GM18868 (cell line): ENCODE measurements around the gene PRSS22.
"Not testable (repeated sequence)": the region's sequence is repeated elsewhere in the genome, so short reads cannot be mapped to it uniquely, and the experiment has no call there.

Experiments used
- ATAC-seq: cut with Tn5 transposase; IDR thresholded peaks from one replicate; pipeline ENCODE4 v1.9.1; 2021; ENCODE audit warnings: mild to moderate bottlenecking, moderate library complexity; ENCODE audit not compliant: unreplicated experiment

Gene PRSS22, protein sequence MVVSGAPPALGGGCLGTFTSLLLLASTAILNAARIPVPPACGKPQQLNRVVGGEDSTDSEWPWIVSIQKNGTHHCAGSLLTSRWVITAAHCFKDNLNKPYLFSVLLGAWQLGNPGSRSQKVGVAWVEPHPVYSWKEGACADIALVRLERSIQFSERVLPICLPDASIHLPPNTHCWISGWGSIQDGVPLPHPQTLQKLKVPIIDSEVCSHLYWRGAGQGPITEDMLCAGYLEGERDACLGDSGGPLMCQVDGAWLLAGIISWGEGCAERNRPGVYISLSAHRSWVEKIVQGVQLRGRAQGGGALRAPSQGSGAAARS

DNA sequence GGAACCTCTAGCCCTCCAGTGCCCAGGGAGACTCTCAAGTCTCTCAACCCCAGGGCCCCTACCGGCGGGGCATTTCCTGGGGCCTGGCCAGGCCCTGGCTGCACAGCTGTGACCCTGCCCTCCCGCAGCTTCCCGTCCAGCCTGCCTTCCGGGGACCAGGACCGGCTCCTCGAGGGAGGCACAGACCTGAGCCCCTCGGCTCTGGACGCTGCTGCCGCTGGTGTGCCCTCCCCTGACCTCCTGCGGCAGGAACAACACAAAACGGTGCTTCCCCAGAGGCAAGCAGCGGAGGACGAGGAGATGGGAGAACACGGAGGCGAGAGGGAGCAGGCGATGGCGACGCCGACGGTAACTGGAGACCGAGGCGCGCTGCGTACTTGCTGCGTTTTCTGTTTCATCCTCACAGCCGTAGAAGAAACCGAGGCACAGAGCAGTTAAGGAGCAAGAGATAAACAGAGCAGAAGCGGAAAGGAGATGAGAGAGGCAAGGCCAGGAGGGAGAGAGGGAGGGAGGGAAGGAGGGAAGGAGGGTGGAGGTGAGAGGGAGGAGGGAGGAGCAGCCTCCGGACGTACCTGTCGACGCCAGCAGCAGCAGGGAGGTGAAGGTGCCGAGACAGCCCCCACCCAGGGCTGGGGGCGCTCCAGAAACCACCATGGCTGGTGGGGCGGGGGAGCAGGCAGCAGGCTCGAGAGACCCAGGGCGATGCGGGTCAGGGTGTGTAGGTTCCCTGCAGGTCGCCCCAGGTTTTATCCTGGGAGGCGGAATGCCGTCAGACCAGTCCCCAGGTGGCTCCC lies at the start of gene PRSS22:
PRSS22 (minus strand) TSS at position 720 of the 794 bp plus-strand sequence; CDS start at position 654, 66 bp downstream.
- ATAC-seq, result no peak

DNA sequence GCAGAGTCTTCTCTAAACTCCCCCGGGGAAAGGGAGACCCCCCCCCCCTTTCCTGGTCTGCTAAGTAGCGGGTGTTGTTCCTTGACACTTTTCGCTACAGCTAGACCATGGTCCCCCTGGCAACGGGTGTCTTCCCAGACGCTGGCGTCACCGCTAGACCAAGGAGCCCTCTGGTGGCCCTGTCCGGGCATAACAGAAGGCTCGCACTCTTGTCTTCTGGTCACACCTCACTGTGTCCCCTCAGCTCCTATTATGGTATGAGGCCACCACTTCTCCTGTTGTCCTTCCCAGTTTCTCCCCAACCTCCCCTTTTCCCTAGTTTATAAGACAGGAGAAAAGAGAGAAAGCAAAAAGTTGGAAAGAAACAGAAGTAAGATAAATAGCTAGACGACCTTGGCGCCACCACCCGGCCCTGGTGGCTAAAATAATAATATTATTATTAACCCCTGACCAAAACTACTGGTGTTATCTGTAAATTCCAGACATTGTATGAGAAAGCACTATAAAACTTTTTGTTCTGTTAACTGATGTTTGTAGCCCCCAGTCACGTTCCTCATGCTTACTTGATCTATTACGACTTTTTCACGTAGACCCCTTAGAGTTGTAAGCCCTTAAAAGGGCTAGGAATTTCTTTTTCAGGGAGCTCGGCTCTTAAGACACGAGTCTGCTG lies 49.2 kb upstream of the PRSS22 start:
- not testable (repeated sequence) for ATAC-seq

DNA sequence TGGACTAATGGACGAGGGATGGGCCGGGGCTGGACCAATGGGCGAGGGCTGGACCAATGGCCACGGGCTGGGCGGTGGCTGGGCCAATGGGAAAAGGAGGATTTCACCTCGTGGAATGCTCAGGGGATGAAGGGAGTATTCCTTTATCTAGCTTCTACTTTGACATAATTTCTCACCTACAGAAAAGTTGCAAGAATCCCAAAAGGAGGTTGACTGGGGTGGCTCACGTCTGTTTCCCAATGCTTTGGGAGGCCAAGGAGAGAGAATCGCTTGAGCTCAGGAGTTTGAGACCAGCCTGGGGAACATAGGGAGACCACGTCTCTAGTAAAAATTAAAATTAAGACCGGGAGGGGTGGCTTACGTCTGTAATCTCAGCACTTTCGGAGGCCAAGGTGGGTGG lies 48.0 kb upstream of the PRSS22 start:
- ATAC-seq, result no peak

DNA sequence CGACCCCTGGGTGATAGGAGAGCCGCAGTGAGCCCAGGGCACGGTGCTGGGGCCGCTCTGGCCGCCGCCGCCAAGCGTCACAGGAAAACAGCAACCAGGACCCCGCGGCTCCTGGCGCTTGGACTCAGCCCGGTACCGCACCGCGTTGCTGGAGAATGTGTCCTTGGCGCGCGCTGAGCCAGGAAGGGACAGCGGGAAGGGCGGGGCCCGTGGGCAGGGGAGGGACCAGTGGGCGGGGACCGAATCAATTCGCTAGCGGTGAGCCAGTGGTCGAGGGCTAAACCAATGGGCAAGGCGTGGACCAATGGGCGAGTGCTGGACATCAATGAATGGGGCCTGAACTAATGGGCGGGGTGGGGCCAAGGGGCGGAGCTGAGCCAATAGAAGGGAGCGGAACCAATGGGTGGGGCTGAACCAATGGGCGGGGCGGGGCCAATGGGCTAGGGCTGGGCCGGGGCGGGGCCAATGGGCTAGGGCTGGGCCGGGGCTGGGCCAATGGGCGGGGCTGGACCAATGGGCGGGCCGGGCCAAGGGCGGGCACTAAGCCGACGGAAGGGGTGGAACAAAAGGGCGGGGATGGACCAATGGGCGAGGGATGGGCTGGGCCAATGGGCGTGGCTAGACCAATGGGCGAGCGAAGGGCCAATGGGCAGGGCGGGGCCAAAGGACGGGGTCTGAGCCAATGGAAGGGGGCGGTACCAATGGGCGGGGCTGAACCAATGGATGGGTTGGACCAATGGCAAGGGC lies 47.4 kb upstream of the PRSS22 start:
- ATAC-seq, result peak; percentile 76

DNA sequence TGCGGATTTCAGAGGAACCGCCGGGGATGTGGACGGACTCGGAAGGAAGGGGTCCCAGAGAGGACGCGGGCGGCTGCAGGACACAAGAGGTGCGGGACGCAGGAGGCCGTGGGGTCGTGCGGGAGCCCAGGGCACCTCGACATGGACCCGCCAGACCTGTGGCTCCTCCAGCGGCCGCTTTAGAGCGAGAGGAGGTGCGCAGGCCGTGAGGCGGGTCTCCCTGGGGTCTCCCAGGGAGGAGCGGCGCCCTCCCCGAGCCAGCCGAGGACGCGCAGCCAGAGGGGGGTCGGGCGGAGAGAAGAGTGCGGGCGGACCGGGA lies 46.9 kb upstream of the PRSS22 start:
- ATAC-seq, result no peak

DNA sequence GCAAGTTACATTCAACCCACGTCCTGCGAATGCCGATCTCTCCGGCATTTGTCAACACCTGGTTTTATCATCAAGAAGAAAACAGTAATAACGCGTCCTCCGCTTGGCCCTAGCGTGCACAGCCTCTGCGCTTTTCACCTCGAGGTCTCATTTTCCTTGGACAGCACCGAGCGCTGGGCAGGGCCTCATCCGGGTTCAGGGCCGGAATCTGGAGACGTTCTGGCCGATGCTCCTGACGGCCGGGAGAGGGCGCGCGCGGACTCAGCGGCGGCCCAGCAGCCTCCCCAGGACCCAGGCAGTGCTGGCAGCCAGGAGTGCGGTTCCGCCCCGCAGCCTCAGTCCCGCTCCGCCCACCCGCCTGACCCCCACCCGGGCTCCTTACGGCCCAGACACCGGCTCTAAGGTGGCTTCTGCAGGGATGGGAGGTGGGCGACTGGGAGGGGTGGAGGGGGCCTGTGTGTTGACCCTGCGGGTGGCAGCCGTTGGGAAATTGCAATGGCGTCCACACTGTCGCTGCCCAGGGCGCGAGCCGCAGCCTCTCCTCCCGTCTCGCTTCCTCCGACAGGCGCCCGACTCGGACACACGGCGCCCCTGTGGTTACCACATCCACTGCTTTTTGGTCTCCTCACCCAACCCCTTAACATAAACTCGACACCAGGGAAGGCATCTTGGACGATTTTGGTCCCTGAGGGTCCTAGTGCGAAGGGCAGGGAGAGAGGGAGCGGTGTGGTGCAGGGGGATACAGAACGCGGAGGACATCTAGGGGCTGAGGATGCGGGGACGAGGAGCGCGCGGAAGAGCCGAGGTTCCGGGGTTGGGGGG lies 46.3 kb upstream of the PRSS22 start:
- ATAC-seq, result peak; percentile 50

DNA sequence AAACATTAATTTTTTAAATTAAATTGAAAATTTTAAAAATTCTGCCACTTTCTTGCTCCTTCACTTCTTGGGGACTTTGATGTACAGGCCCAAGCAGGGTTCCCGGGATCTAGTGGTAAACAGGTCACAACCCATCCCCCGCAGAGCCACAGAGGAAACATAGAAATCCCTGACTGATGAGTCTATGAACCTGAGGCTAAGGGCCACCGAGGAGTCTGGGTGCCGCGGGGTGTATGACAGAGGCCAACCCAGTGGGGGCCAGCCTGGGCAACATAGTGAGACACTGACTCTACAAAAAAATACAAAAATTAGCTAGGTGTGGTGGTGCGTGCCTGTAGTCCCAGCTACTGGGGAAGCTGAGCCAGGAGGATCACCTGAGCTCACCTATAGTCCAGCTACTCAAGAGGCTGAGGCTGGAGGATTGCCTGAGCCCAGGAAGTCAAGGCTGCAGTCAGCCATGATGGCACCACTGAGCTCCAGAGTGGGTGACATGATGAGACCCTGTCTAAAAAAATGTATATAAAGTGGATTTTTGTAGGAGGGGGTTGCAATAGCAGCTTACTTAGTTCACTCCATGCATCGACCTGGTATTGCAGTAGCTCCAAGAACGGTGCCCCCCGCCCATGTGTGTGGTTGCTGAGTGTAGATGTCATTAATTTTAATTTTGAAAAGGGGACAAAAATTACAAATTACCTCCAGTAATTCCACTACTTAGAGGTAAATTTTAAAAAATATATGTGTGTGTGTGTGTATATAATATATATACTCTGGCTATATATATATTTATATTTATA lies 44.6 kb upstream of the PRSS22 start:
- ATAC-seq, result no peak

DNA sequence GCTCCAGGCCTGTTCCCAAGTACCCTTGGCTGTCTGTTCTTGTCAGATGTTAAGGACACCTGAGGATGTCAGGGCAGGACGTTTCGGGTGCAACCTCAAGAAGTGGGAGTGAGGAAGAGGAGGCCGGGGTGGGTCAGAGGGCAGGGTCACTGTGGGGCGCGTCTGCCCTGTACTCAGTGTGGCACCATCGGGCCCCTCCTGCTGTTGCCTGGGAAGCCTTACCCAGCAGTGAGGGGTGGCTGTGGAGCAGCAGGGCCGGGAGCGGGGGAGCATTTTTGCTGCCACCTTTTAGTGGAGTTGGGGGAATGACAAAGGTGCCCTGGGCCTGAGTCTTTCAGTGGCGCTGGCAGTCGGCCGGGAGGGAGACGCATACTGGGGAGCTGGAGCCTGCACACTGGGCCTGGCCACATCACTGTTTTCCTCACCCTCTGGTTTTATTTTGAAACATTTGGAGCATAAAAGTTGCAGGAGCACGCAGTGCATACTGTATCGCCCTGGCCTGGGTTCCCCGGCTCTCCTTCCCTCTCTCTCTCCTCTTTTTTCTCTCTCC lies 42.6 kb upstream of the PRSS22 start:
- ATAC-seq, result no peak

DNA sequence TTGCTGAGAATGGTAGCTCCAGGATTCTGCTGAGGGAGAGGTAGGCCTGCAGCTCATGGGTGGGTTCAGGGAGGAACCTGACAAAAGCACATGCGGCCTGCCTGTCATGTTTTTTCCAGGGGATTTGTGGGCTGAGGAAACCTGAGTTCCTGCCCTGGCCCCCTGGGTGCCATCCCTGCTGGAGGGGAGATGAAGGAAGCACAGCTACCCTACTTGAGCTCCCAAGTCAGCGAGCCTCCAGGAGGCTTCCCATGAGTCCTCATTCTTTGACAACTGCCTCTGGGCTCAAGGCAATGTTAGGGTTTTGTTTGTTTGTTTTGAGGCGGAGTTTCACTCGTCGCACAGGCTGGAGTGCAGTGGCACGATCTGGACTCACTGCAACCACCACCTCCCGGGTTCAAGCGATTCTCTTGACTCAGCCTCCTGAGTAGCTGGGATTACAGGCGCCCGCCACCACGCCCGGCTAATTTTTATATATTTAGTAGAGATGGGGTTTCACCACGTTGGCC lies 41.6 kb upstream of the PRSS22 start:
- no peak for ATAC-seq

DNA sequence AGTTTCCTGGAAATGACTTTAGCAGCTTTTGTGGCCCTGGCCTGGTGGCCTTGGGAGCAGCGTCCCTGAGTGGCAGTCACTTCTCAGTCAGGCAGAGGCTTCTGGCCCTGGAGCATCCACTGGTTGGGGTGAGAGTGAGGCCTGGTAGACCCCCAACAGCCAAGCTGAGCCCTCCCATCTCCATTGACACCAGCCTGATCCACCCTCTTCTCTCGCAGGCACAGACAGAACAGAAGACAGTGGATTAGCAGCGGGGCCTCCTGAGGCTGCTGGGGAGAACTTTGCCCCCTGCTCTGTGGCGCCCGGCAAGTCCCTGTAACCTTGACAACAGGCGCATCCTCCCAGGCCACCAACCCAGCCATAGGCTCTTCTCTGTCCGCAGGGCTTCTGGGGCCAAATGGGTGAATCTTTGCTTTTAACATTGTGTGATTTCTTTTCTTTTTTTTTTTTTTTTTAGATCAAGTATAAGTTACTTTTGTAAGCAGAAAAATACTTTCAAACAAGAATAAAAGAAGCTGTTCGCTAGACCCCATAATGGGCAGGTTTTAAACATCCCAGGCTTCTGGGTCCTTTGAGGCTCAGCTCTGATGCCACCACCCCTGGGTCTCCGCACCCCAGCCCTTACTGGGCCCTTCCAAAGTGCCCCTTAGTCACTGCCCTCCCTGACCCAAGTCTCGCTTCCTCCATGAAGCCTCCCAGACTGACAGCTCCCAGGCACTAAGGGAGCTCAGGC lies 41.0 kb upstream of the PRSS22 start:
- no peak for ATAC-seq

DNA sequence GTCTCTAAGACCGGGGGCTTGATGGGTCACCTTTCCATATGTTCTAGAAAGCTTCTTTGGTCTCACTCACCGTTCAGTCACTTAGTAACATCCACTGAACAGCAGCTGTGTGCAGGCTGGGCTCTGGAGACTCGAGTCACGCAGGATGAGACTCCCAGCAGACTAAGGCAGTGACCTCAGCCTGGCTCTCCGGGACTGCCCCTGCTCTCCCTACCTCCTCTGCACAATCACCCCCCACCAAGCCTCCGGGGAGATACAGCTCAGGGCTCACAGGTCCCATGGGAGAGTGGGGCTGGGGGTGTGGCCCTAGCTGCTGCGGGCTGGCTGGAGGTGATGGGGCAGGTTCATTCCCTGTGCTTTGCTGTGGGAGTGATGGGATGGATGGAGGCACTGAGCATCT lies 39.1 kb upstream of the PRSS22 start:
- ATAC-seq, result no peak

DNA sequence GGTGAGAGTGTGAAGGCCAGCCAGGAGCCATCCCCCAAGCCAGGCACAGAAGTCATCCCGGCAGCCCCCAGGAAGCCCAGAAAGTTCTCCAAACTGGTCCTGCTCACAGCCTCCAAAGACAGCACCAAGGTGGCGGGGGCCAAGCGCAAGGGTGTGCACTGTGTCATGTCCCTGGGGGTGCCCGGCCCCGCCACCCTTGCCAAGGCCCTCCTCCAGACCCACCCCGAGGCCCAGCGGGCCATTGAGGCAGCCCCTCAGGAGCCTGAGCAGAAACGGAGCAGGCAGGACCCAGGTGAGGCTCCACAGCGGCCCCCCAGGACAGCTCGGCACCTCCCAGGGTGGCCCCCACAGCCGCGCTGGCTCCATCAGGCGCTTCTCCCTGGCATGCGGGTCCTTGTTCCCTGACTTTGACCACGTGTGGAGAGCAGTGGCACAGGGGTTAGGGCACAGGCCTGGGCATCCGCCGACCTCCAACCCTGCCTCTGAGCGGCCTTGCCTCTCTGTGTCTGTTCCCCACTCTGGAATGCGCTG lies 38.6 kb upstream of the PRSS22 start:
- ATAC-seq, result no peak

DNA sequence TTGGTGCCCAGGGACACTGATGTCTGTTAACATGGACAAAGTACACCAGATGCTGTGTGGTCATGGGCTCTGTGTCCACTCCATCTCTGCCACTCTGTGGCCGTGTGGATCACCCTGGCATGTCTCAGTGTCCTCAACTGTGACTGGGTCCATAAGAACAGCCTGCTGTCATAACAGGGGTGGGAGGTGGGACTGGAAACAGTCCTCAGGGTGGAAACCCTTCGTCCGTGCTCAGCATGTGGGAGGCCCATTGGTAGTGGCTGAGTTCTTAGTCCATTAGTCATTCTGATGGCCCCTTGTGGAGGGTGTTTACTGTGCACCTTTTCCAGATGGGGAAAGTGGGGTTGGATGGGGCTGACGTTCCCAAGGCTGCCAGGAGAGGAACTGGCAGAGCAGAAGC lies 37.8 kb upstream of the PRSS22 start:
- ATAC-seq, result no peak

DNA sequence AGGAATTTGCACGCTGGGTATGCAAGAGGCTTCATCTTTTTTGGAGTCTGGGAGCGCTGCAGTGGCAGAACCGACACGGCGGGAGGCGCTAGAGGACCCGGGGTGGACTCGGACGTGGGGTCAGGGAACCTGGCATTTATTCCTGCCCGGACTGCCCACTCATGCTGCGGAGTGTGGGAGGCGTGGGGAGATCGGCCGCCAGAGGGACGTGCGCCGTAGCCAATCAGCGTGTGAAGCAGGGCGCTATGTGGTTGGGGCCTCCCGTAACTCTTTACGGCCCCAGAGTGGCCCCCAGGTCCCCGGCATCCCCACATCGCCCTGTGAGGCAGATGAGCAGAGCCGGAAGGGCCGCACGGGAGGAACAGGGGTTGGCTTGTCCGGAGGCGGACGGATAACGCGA lies 36.3 kb upstream of the PRSS22 start:
- ATAC-seq, result no peak

DNA sequence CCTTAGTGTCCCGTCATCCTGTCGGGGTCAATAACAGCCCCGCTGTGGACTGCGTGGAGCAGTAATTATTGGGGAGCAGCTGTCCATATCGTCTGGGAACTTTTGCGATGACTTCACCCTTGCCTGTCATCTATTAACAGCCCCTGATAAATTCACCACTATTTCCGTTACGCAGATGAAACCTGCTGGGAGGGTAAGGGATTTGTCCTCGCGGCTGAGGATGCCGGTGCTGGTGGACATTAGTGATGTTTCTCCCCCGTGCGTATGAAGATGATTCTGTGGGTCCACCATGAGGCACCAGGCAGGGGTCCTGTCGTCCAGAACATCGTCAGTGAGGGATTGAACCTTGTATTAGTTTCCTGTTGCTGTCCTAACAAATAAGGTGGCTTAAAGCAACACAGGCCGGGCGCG lies 26.1 kb upstream of the PRSS22 start:
- ATAC-seq, result no peak

DNA sequence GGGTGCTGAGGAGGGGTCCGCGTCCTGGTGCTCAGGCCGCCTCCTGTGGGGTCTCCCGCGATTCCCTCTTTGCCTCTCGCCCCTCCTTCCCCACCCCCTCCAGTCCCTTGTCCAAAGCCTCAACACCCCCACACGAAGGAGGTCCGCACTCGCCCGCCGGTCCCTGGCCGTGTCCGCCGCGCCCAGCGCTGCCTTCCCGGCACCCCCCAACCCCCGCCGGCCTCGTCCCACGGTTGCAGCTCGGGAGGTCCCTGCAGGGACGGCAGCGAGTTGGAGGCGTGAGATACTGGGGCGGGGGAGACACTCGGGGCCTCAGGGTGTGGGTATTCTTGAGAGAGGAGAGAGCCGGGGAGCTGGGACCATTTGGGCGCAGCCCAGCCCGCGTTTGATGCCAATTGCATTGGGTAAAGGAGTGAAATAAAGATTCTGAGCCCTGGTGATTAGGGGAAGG lies 25.5 kb upstream of the PRSS22 start:
- ATAC-seq, result no peak

DNA sequence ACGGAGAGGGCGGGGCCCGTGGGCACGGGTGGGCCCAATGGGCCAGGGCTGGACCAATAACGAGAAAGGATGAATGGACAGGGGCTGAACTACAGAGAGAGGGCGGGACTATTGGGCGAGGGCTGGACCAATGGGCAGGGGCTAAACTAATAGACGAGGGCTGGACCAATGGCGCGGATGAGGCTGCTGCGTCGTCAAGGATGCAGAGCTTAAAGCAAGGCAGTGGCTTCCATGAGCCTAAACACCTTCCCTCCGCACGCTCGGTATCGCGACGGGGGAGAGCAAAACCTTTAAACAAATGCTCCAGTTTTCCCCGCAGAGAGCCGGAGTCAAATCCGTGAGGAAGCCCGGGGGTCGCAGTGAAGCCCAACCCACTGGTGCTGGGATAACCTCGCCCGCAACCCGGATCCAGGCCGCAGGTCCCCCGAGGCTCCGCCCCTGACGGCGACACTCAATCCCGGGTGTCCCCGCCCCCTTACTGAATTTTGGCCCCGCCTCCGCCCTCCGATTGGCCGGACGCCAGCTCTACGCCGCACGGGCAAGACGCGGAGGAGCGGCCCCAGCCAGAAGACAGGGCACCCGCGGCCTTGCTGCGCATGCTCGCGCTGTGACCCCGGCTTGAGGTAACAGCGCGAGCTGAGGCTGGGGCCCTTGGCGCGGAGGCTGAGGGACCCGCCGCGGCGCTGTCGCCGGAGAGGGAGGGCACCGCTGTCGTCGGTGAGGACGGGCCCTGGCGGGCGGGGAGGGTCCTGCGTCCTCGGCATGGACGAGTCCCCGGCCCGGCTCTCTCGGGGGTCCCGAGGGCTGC lies 24.9 kb upstream of the PRSS22 start, which contains the start of gene FLYWCH2:
FLYWCH2 (plus strand) TSS at position 566 of the 808 bp plus-strand sequence. CDS start 13,235 bp downstream, outside the sequence.
- ATAC-seq, result peak; percentile 88
